Testis (tissue), 2 donors: ENCODE measurements around the gene DYNC1I2.

Experiments used
- POLR2A ChIP-seq: fragments of 450-650 bp; IDR thresholded peaks from one replicate; pipeline ENCODE4 v1.6.1; 2017; ENCODE audit warnings: antibody characterized with exemption, mild to moderate bottlenecking, moderate library complexity
- TF ChIP-seq, protein P1 (sequence below), 3 experiments: fragments of 450-650 bp in 2 of 3; fragments of 200-600 bp in 1 of 3; sonication (generic) in 1 of 3; IDR thresholded peaks; one replicate each; pipeline ENCODE4 v1.5.1; 2016 to 2019; ENCODE audit warnings: antibody characterized with exemption in 3 of 3, mild to moderate bottlenecking in 2 of 3, moderate library complexity in 1 of 3

DNA sequence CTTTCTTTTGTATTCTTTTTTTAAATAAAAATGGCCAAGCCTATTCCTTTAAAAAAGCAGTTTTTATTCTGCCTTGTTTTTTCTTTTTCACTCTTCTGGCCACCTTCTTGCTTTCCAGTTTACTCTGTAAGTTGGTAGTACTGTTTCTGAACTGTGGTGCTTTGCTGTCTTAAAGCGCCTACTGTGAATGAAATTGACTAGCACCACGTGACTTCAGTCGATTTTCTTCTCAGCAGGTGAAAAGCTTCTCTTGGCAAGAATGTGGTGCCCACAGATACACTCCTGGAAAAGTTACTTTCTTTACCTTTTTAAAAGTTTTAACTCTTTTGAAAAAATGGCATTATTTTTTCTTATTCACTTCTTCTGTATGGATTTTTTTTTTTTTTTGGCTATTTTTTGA is 32.4 kb downstream of the DYNC1I2 start:
- TF ChIP-seq, protein P1, sequence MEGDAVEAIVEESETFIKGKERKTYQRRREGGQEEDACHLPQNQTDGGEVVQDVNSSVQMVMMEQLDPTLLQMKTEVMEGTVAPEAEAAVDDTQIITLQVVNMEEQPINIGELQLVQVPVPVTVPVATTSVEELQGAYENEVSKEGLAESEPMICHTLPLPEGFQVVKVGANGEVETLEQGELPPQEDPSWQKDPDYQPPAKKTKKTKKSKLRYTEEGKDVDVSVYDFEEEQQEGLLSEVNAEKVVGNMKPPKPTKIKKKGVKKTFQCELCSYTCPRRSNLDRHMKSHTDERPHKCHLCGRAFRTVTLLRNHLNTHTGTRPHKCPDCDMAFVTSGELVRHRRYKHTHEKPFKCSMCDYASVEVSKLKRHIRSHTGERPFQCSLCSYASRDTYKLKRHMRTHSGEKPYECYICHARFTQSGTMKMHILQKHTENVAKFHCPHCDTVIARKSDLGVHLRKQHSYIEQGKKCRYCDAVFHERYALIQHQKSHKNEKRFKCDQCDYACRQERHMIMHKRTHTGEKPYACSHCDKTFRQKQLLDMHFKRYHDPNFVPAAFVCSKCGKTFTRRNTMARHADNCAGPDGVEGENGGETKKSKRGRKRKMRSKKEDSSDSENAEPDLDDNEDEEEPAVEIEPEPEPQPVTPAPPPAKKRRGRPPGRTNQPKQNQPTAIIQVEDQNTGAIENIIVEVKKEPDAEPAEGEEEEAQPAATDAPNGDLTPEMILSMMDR (IDR thresholded peaks at IDR 0.05) = no peak
- no peak for TF ChIP-seq POLR2A
